Body of pancreas (tissue), 4 donors: ENCODE results near the gene IGFBP6. TPM values are rescaled to one million over a fixed set of nuclear protein-coding genes. Genes with fewer than 3 reads are reported as not detected.

Experiments
- ATAC-seq: fragments of 150-250 bp; one replicate; pipeline ENCODE4 v1.9.1; 2016
- DNase-seq, 4 donors: peaks; one replicate each; pipeline ENCODE4 v3.0.0-alpha.2; 2019
- H3K27ac ChIP-seq, 4 donors: fragments of 200-600 bp; sonication (generic); 1 replicate in 3 of 4; 2 replicates in 1 of 4; pipeline versions ENCODE4 v1.5.1 to v1.6.1; 2016 to 2019; ENCODE audit warnings: mild to moderate bottlenecking in 1 of 4, mixed read lengths in 1 of 4, moderate library complexity in 1 of 4
- H3K27me3 ChIP-seq, 2 donors: fragments of 200-600 bp; sonication (generic); one replicate each; pipeline ENCODE4 v1.6.0; 2016; ENCODE audit warnings: mild to moderate bottlenecking in 1 of 2
- H3K36me3 ChIP-seq, 2 donors: fragments of 200-600 bp; sonication (generic); replicated peaks in 1 of 2; 2 replicates each; pipeline ENCODE4 v1.5.1; 2016; ENCODE audit warnings: low read depth in 2 of 2; ENCODE audit not compliant: insufficient read depth in 1 of 2
- H3K4me1 ChIP-seq: fragments of 200-600 bp; sonication (generic); one replicate; pipeline ENCODE4 v1.6.0; 2016
- H3K4me3 ChIP-seq, 2 donors: fragments of 200-600 bp; sonication (generic); 1 replicate in 1 of 2; 2 replicates in 1 of 2; pipeline ENCODE4 v1.5.1; 2016 to 2019
- H3K9me3 ChIP-seq, 3 donors: fragments of 200-600 bp; sonication (generic); 1 replicate in 2 of 3; 2 replicates in 1 of 3; pipeline ENCODE4 v1.5.1; 2016
- POLR2A ChIP-seq, 3 donors: fragments of 450-650 bp; IDR thresholded peaks; one replicate each; pipeline ENCODE4 v1.6.1; 2016; ENCODE audit warnings: antibody characterized with exemption in 3 of 3, mild to moderate bottlenecking in 2 of 3
- WGBS, 2 donors: methylation state at CpG; one replicate each; pipeline ENCODE4 v1.1.5; 2017; 5-methylcytosine and 5-hydroxymethylcytosine counted together
- intact Hi-C: fragments of 100-400 bp; cut with DNase I; formaldehyde crosslinking; loops from one replicate; pipeline ENCODE4 v1.15.1; 2023
- total RNA-seq, 2 donors: library from RNA; depleted of rRNA; stranded (reverse); fragments of >200 nt; gene quantifications; one replicate each; pipeline ENCODE4 v1.1.0, GENCODE V29; 2016
- TF ChIP-seq, protein P1 (sequence below), 7 experiments: fragments of 450-650 bp in 4 of 7; fragments of 200-600 bp in 3 of 7; sonication (generic) in 3 of 7; IDR thresholded peaks; one replicate each; pipeline ENCODE4 v1.5.1; 2016 to 2019; ENCODE audit warnings: antibody characterized with exemption in 7 of 7

The IGFBP6 gene
- total RNA-seq, 2 donors from 2014 or later: 154 to 204 TPM

DNA sequence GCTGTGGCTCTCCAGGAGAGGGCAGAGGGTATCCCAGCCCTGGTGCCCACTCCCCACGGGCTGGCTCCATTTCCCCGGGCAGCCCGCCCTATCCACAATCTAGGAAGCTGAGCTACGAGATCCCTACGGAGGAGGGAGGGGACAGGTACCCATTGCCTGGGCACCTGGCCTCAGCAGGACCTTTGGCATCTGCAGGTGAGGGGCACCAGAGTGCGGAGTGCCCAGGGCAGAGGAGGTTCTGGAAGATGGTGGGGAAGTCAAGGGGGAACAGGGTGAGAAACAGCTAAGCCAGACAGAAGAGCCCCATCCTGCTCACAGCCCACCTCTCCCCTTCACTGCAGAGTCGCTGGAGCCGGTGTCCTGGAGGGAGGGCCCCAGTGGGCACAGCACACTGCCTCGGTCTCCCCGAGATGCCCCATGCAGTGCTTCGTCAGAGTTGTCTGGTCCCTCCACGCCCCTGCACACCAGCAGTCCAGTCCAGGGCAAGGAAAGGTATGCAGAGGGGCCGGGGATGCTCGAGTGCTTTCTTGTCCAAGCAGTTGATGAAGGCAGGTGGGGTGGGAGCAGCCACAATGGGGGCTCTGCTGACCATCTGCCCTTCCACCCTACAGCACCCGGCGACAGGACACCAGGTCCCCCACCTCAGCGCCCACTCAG is 37.3 kb upstream of the IGFBP6 start:
- peak in 2 of 4 donors; percentile 20 to 22 for DNase-seq
- WGBS, 2 donors: 69 to 81% methylated on average over 10 to 16 of the region's 17 CpGs
- intact Hi-C loops: loop anchor here (10.0 kb wide), 1 partner anchor 135 kb away; no protein-coding TSS in a partner anchor
- H3K9me3 ChIP-seq: no peaks in the 10 kb centered on the region
- no peaks in the 10 kb centered on the region for H3K27me3 ChIP-seq
- peaks cover 35% of the 10 kb centered on the region for H3K4me1 ChIP-seq
- no peak for ATAC-seq
- TF ChIP-seq, protein P1, sequence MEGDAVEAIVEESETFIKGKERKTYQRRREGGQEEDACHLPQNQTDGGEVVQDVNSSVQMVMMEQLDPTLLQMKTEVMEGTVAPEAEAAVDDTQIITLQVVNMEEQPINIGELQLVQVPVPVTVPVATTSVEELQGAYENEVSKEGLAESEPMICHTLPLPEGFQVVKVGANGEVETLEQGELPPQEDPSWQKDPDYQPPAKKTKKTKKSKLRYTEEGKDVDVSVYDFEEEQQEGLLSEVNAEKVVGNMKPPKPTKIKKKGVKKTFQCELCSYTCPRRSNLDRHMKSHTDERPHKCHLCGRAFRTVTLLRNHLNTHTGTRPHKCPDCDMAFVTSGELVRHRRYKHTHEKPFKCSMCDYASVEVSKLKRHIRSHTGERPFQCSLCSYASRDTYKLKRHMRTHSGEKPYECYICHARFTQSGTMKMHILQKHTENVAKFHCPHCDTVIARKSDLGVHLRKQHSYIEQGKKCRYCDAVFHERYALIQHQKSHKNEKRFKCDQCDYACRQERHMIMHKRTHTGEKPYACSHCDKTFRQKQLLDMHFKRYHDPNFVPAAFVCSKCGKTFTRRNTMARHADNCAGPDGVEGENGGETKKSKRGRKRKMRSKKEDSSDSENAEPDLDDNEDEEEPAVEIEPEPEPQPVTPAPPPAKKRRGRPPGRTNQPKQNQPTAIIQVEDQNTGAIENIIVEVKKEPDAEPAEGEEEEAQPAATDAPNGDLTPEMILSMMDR (IDR thresholded peaks at IDR 0.05): no peak
- no peak for TF ChIP-seq POLR2A (IDR thresholded peaks at IDR 0.05)
- H3K4me3 ChIP-seq: no peak overlapping the region
- H3K36me3 ChIP-seq: peaks cover 0 to 7% of the 10 kb centered on the region in 2 donors
- H3K27ac ChIP-seq: peak overlapping the region in 3 of 4 donors; percentile 30 to 66 (median 45)

DNA sequence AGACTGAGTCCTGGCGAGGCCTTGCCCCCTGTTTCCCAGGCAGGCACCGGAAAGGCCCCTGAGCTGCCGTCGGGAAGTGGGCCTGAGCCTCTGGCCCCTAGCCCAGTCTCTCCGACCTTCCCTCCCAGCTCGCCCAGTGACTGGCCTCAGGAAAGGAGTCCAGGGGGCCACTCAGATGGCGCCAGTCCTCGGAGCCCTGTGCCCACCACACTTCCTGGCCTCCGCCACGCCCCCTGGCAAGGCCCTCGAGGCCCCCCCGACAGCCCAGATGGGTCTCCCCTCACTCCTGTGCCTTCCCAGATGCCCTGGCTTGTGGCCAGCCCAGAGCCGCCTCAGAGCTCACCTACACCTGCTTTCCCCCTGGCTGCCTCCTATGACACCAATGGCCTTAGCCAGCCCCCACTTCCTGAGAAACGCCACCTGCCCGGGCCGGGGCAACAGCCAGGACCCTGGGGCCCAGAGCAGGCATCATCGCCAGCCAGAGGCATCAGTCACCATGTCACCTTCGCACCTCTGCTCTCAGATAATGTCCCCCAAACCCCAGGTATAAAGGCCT is 36.7 kb upstream of the IGFBP6 start:
- intact Hi-C loops: loop anchor here (10.0 kb wide), 1 partner anchor 134 kb away; no protein-coding TSS in a partner anchor
- peak; percentile 48 to 75 (median 64) for DNase-seq
- Histone ChIP-seq H3K4me1 (peaks cover 33% of the 10 kb centered on the region), H3K4me3 (no peak overlapping the region), H3K27me3 (no peaks in the 10 kb centered on the region), H3K27ac (peak overlapping the region; percentile 30 to 66 (median 53)), H3K36me3 (peaks cover 0 to 11% of the 10 kb centered on the region in 2 donors), H3K9me3 (no peaks in the 10 kb centered on the region)
- 18 to 34% methylated on average over 7 to 18 of the region's 18 CpGs for WGBS, 2 donors
- peak in 1 of 3 donors; percentile 4 for TF ChIP-seq POLR2A (IDR thresholded peaks at IDR 0.05)
- TF ChIP-seq, protein P1 (IDR thresholded peaks at IDR 0.05): peak in 1 of 7 experiments; percentile 3
- peak; percentile 17 for ATAC-seq

DNA sequence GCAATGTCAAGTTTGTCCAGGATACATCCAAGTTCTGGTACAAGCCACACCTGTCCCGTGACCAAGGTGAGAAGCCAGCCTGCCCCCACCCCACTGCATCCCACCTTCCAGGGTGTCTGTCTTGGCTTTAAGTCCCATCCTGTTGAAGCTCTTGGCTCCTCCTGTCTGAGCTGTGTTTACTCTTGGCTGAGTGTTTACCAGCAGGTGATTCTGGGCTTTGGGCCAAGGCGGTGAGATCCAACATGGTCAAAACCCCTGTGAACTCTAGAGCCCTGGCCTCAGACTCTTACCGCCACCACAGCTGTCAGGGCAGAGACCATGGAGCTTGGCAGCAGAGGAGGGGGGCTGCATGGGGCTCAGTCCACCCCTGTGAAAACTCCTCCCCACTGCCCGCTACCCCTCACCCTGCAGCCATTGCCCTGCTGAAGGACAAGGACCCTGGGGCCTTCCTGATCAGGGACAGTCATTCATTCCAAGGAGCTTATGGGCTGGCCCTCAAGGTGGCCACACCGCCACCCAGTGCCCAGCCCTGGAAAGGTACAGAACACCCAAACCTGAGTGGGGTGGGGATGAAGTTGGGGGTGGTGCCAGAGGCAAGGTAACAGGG is 36.0 kb upstream of the IGFBP6 start:
- no peaks in the 10 kb centered on the region for H3K27me3 ChIP-seq
- 27% methylated on average over 5 of the region's 5 CpGs; no CpG with 5 or more reads in 1 of the 2 donors for WGBS, 2 donors
- peak overlapping the region; percentile 30 to 66 (median 53) for H3K27ac ChIP-seq
- ATAC-seq (peak; percentile 76), DNase-seq (peak; percentile 89 to 96 (median 92))
- no peaks in the 10 kb centered on the region for H3K9me3 ChIP-seq
- intact Hi-C loops: loop anchor here (10.0 kb wide), 1 partner anchor 133 kb away; no protein-coding TSS in a partner anchor
- peaks cover 0 to 11% of the 10 kb centered on the region in 2 donors for H3K36me3 ChIP-seq
- TF ChIP-seq, protein P1 (IDR thresholded peaks at IDR 0.05): peak; percentile 20 to 65 (median 49)
- peak in 1 of 3 donors; percentile 4 for TF ChIP-seq POLR2A (IDR thresholded peaks at IDR 0.05)
- peaks cover 33% of the 10 kb centered on the region for H3K4me1 ChIP-seq
- H3K4me3 ChIP-seq: no peak overlapping the region

DNA sequence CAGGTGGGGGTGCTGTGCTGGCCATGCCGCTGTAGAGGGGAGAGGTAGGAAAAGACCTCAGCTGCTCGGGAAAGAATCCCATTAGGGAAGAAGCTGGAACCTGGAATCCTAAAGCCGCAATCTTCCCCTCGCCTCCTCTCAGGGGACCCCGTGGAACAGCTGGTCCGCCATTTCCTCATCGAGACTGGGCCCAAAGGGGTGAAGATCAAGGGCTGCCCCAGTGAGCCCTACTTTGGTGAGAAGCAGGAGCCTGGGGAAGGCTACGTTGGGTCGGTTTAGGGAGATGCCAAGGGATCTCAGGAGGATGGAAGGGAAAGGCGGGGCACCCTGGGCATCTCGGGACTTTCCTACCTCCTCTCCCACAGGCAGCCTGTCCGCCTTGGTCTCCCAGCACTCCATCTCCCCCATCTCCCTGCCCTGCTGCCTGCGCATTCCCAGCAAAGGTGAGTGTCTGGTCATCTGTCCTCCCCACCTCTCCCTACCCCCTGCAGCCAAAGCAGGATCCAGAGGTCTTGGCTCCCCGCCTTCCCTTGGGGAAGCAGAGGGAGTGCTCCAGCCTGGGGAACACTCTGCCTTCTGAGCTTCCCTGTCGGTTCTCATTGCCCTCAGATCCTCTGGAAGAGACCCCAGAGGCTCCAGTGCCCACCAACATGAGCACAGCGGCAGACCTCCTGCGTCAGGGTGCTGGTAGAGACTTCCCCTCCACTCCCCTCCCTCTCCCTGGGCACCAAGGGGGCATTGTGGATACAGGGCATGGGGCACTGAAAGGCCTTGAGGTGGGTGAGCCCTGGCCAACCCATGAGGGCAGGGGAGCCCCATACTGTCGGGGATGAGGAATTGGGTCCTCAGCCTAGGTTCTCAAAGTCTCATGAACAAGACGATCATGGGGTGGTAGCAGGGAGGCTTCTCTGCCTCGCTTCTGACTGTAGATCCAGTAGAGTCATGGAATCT is 35.2 kb upstream of the IGFBP6 start:
- Histone ChIP-seq H3K4me1 (peaks cover 33% of the 10 kb centered on the region), H3K36me3 (peaks cover 0 to 11% of the 10 kb centered on the region in 2 donors), H3K27me3 (no peaks in the 10 kb centered on the region), H3K9me3 (no peaks in the 10 kb centered on the region), H3K4me3 (no peak overlapping the region), H3K27ac (peak overlapping the region; percentile 21 to 66 (median 46))
- TF ChIP-seq, protein P1 (IDR thresholded peaks at IDR 0.05): no peak
- TF ChIP-seq POLR2A (IDR thresholded peaks at IDR 0.05): no peak
- 59% methylated on average over 16 to 20 of the region's 20 CpGs for WGBS, 2 donors
- peak in 2 of 4 donors; percentile 2 to 13 for DNase-seq
- ATAC-seq: no peak
- intact Hi-C loops: loop anchor here (10.0 kb wide), 1 partner anchor 133 kb away; no protein-coding TSS in a partner anchor
